Stimulated activated CD8-positive, alpha-beta memory T cell treated with anti-CD3 and anti-CD28 coated beads, Interleukin-7, amount 100 ng/mL, for 24 hours (primary cell): ENCODE data around the gene RAPGEFL1.
"Not testable (repeated sequence)": the region's sequence is repeated elsewhere in the genome, so short reads cannot be mapped to it uniquely, and the experiment has no call there.

Experiments used
- DNase-seq: peaks from one replicate; pipeline ENCODE4 v3.0.0-alpha.2; 2020; ENCODE audit warnings: low read depth

RAPGEFL1 gene

GRCh38 chr17:40174514-40174913, 2.8 kb upstream of the RAPGEFL1 start:
- no peak for DNase-seq

DNA sequence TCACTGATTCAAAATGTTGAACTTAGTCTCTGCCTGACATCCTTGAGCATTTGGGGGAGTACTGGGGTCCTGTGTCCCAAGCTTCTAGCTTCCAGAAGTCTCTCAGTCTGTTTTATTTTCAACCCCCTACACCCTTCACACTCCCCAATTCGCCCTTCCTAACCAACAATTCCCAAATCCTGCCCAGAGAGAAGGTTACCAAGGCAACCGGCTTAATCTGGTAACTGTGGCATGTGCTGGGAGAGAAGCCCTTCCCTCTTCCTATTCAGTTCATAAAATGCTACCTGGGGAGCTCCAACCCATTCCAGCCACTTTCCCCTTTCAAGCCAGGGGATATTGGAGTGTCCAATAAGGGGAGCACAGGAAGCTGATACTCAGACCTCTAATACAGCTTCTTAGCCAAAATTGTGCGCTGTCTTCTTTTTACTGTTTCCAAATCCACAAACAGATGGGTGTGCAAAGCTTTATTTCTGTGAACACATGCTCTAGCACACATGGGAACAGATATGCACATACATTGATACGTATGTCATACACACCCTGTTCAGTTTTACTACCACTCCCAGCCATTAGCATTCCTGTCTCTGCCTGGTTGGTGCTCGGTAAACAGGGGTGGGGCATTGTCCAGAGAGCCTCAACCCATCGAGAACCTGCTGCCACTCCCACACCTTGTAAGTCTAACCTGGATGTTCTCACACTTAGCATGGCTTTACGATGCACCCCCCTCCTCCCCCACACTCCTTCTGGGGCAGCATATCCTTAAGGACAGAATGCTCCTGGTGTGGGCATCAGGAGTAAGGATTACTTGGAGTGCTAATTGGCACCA, 1.1 kb upstream of the RAPGEFL1 start:
- no peak for DNase-seq

DNA sequence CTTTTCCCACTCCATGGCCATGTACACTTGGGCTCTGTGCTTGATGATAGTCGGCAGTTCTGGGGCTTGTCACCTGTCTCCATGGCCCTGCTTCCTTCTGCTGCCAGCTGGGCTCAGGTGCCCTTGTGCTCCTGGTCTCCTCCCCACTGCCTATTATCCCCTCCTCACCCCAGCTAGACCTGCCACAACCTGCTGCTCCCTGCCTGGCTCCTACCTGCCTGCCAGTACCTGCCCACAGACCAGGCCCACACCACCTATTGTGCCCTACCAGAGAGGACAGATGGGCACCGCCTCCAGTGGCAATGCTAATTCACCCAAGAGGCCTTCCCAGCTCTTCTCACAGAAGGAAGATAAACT, 538 bp upstream of the RAPGEFL1 start:
- DNase-seq = no peak

DNA sequence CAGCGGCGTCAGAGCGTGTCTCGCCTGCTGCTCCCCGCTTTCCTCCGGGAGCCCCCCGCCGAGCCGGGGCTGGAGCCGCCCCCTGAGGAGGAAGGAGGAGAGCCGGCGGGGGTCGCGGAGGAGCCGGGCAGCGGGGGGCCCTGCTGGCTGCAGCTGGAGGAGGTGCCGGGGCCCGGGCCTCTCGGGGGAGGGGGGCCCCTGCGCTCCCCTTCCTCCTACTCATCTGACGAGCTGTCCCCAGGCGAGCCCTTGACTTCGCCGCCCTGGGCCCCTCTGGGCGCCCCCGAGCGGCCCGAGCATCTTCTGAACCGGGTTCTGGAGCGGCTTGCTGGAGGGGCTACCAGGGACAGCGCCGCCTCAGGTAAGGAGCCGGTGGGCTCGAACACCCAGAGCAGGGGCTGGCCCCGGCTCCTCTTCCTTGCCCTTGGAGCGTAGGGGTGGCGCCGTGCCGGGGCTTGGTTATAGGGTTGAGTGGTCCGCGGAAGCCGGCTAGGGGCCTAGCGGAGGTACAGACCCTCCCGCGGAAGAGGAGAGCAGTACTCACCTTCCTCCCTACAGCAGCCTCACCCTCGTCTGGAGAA, 841 bp downstream of the RAPGEFL1 start:
- no peak for DNase-seq

DNA sequence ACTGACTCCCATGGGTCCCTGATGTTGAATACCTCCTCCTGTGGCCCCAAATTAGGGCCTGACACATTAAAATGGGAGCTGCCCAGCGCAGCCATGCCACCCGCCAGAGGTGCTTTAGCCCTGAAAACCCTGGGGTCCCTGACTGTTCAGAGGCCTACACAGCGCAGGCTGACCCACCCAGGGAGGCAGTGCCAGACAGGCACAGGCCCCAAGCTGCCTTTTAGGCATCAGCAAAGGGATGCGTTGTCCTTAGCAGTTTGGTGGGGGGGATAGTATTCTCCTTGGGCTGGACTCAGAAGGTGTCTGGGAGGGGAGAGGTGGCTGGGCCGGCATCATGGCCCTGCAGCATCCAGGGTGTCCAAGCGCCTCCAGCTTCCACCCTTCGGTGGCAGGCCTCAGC, 1.4 kb downstream of the RAPGEFL1 start:
- DNase-seq = no peak

- no peak for DNase-seq
Measured at GRCh38 chr17:40179923-40180659, 2.8 kb downstream of the RAPGEFL1 start.

DNA sequence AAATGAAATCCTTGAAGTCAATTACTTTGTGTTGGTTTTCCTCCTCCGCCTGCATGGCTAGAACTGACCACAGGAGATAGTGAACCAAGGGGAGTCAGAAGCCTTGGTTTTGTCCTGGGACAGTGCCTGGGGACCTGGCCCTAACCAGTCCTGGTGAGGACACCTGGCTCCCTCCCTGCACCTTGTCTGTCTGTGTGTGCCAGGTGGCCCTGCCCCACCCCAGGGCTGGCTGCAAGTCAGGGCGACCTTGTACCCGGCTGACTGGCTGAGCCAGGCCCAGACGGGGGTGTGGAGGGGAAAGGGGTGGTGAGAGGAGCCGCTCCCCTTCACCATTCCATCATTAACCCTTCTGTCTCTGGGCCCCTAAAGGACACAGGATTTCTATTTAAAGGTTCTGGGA, 3.4 kb downstream of the RAPGEFL1 start:
- DNase-seq = no peak

DNA sequence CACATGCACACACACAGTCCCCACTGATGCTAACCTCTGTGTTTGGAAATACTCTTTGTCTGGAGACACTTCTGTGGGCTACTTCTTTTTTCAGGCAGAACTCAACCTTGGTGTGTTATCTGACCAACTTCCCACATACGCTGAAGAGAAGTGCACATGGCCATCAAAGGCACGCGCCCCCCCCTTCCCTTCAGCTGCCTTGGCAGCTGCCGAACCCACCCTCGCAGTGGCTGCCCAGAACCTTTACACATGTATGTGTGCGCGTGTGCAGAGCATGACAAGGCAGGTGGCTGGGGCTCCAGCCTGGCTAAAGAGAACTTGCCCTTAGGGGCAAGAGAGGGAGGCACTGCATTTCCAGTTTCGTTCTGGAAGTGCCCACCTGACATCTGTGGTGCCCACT, 3.9 kb downstream of the RAPGEFL1 start:
- DNase-seq = no peak

- no peak for DNase-seq
Measured at GRCh38 chr17:40182606-40183005, 5.3 kb downstream of the RAPGEFL1 start.

DNA sequence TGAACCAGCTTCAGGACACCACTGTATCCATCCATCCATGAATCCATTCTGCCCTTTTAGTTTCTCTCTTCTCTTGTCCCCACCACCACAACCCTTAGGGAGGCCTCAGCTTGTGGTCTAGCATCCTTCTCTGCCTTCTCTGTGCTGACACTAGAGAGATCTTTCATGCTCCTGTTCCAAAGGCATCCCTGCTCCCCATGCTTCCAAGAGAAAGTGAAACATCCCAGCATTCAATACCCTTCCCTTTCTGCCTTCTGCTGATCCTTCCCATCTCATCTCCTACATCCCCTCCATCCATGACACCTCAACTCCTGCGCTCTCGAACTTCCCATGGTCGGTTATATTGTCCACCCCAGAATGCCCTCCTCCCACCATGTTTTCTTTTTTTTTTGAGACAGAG, 10.0 kb downstream of the RAPGEFL1 start:
- DNase-seq = no peak

DNA sequence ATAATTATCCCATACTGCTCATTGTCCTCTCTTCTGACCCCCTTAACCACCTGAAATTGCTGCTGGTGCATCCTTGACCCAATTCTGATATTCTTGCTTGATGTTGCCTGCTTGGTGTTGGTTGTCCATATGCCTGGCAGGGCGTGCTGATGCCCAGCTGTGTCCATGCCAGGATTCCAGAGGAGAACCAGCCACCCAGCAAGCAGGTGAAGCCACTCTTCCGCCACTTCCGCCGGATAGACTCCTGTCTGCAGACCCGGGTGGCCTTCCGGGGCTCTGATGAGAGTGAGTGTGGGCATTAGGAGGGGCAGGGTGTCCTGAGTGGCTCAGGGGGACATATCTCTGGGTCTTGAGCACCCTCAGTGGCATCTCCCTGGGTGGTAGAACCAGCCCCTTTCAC, 11.4 kb downstream of the RAPGEFL1 start:
- no peak for DNase-seq

- no peak for DNase-seq
Measured at GRCh38 chr17:40190197-40191021, 13.1 kb downstream of the RAPGEFL1 start.

DNA sequence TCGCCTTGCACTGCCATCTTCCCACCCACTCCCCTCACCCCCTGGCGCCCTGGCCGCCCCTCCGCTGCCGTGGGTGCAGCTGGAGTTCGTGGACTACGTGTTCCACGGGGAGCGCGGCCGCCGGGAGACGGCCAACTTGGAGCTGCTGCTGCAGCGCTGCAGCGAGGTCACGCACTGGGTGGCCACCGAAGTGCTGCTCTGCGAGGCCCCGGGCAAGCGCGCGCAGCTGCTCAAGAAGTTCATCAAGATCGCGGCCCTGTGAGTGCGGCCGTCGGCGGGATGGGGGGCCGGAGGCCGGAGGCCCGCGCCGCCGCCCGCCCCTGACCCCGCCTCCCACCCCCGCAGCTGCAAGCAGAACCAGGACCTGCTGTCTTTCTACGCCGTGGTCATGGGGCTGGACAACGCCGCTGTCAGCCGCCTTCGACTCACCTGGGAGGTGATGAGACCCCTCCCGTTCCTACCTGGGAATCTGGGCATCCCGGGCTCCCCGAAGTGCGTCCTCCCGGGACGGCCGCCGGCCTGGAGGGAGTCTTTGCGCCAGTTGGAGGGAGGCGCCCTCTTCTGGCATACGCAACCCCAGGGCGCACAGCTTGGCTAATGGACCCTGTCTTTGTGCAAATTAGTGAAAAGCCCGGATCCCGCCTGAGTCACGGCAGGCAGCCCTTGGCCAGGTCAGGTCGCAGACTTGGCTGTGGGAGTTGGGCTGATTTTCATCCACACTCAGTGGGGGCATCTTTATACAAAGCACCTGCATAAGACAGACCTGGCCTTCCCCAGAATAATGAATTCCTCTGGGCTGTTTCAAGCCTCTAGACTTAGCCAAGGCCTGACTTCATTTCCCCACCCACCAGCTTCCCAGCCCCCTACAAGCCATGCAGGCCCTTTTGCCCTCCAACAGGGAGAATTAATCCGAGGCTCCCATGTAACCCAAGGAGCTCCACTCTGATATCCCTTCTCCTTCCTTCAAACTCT, 14.3 kb downstream of the RAPGEFL1 start:
- peak; percentile 29 for DNase-seq

DNA sequence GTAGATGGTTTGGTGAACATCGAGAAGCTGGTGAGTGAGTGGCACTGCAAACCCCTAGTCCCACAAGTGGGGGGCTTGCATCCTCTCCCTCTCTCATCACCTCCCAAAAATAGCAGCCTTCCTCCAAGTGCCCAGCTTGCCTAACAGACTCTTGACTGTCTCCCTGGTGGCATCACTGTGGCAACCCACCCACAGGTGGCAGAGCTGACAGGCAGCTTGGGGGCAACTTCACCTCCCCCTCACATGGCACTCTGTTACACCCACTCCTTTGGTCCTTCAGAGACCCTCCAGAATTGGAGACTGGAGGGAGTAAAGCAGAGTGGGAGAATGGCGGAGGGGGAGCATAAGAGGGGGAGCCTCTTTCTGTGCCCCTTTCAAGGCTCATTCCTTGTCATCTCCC, 15.7 kb downstream of the RAPGEFL1 start:
- no peak for DNase-seq

DNA sequence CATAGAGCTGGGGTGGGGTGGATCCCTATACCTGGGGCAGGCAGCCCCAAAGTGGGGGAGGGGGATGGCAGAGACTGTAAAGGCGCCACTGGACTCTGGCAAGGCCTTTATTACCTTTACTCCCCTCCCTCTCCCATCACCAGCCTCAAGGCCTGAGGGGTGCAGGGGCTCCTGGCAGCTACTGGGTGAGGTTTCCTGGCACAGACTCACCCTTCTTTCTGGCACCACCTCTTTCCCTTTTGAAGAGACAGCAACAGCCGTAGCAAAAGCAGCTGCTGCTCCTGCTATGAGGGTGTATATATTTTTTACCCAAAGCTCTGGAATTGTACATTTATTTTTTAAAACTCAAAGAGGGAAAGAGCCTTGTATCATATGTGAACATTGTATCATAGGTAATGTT, 17.6 kb downstream of the RAPGEFL1 start:
- DNase-seq = no peak

GRCh38 chr17:40197550-40197949, 20.3 kb downstream of the RAPGEFL1 start:
- DNase-seq = no peak

- not testable (repeated sequence) for DNase-seq
Measured at GRCh38 chr17:40197965-40198456, 20.7 kb downstream of the RAPGEFL1 start.

GRCh38 chr17:40198576-40198975, 21.3 kb downstream of the RAPGEFL1 start:
- DNase-seq = no peak

DNA sequence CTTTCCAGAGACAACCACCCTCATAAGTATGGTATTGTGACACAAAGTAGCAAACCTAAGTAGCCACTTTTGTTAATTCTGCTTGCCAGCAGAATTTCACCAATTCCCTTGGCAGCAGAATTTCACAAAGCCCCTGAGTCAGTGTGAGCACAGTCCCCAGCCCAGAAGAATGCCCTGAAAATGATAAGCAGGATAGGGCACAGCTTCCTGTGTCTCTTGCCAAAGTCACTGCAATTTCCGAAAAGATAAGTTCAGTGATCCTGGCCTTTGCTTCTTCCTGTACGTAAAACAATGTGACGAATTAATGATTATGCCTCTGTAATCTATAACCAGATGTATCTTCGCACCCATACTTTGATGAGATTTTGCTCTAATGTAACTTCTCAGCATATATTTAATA, 25.9 kb downstream of the RAPGEFL1 start:
- no peak for DNase-seq

GRCh38 chr17:40206193-40206592, 28.9 kb downstream of the RAPGEFL1 start:
- not testable (repeated sequence) for DNase-seq
